Measurements from ENCODE around the gene SPSB2. TPM values are rescaled to one million over a fixed set of nuclear protein-coding genes. Genes with fewer than 3 reads are reported as not detected.

The SPSB2 gene
- total RNA-seq, 1 experiment from 2014 or later: 8.1 TPM

GRCh38 chr12:6849976-6850560, 23.0 kb downstream of the SPSB2 start:
- peaks cover 24% of the 10 kb centered on the region for H3K4me1 ChIP-seq (ENCODE audit: insufficient read depth, low read length, poor library complexity, severe bottlenecking)
- H3K36me3 ChIP-seq (ENCODE audit: insufficient read depth, low read length, poor library complexity, severe bottlenecking): peaks cover 48% of the 10 kb centered on the region
- peak overlapping the region; percentile 81 for H3K27ac ChIP-seq (ENCODE audit: low read depth, low read length, poor library complexity, severe bottlenecking)
- no peaks in the 10 kb centered on the region for H3K9me3 ChIP-seq (ENCODE audit: low read depth, low read length, poor library complexity, severe bottlenecking)
- no peaks in the 10 kb centered on the region for H3K27me3 ChIP-seq (replicated peaks; ENCODE audit: insufficient read depth, low read depth, low read length, poor library complexity)
- no TSS peak for BruUV-seq (replicated peaks)
- POLR2A ChIA-PET (ENCODE audit: low non-redundant PET): no interaction called here
- H3K4me3 ChIP-seq (ENCODE audit: low read depth, low read length, poor library complexity, severe bottlenecking): peak overlapping the region; percentile 67
- DNase-seq (ENCODE audit: low spot score): no peak
- TF ChIP-seq CTCF (conservative IDR thresholded peaks at IDR 0.05; ENCODE audit: low read depth, low read length) (no peak), EZH2 (IDR thresholded peaks at IDR 0.05; ENCODE audit: borderline replicate concordance, low read depth, low read length, poor library complexity, severe bottlenecking) (no peak)
- intact Hi-C loops (cut with micrococcal nuclease; ENCODE audit: unreplicated experiment): no loop called here
- CTCF ChIA-PET: no interaction called here

- Histone ChIP-seq H3K27me3 (replicated peaks; ENCODE audit: insufficient read depth, low read depth, low read length, poor library complexity) (no peaks in the 10 kb centered on the region), H3K9me3 (ENCODE audit: low read depth, low read length, poor library complexity, severe bottlenecking) (no peaks in the 10 kb centered on the region), H3K27ac (ENCODE audit: low read depth, low read length, poor library complexity, severe bottlenecking) (peak overlapping the region; percentile 10), H3K4me3 (ENCODE audit: low read depth, low read length, poor library complexity, severe bottlenecking) (peak overlapping the region; percentile 67), H3K4me1 (ENCODE audit: insufficient read depth, low read length, poor library complexity, severe bottlenecking) (peaks cover 24% of the 10 kb centered on the region), H3K36me3 (ENCODE audit: insufficient read depth, low read length, poor library complexity, severe bottlenecking) (peaks cover 54% of the 10 kb centered on the region)
- intact Hi-C loops (cut with micrococcal nuclease; ENCODE audit: unreplicated experiment): no loop called here
- no peak for TF ChIP-seq CTCF (conservative IDR thresholded peaks at IDR 0.05; ENCODE audit: low read depth, low read length)
- no peak for TF ChIP-seq EZH2 (IDR thresholded peaks at IDR 0.05; ENCODE audit: borderline replicate concordance, low read depth, low read length, poor library complexity, severe bottlenecking)
- ChIA-PET POLR2A (ENCODE audit: low non-redundant PET) (no interaction called here), CTCF (no interaction called here)
- DNase-seq (ENCODE audit: low spot score): no peak
- no TSS peak for BruUV-seq (replicated peaks)
Observed at GRCh38 chr12:6849427-6849826, 23.7 kb downstream of the SPSB2 start.

GRCh38 chr12:6847676-6848075, 25.4 kb downstream of the SPSB2 start:
- CTCF ChIA-PET: no interaction called here
- no TSS peak for BruUV-seq (replicated peaks)

More at GRCh38 chr12:6847676-6848075, 25.4 kb downstream of the SPSB2 start:
- peaks cover 12% of the 10 kb centered on the region for H3K4me1 ChIP-seq (ENCODE audit: insufficient read depth, low read length, poor library complexity, severe bottlenecking)
- H3K27ac ChIP-seq (ENCODE audit: low read depth, low read length, poor library complexity, severe bottlenecking): no peak overlapping the region
- peaks cover 59% of the 10 kb centered on the region for H3K36me3 ChIP-seq (ENCODE audit: insufficient read depth, low read length, poor library complexity, severe bottlenecking)
- no peak for DNase-seq (ENCODE audit: low spot score)
- POLR2A ChIA-PET (ENCODE audit: low non-redundant PET): no interaction called here
- no peaks in the 10 kb centered on the region for H3K9me3 ChIP-seq (ENCODE audit: low read depth, low read length, poor library complexity, severe bottlenecking)
- TF ChIP-seq EZH2 (IDR thresholded peaks at IDR 0.05; ENCODE audit: borderline replicate concordance, low read depth, low read length, poor library complexity, severe bottlenecking) (no peak), CTCF (conservative IDR thresholded peaks at IDR 0.05; ENCODE audit: low read depth, low read length) (no peak)
- no peak overlapping the region for H3K4me3 ChIP-seq (ENCODE audit: low read depth, low read length, poor library complexity, severe bottlenecking)
- H3K27me3 ChIP-seq (replicated peaks; ENCODE audit: insufficient read depth, low read depth, low read length, poor library complexity): no peaks in the 10 kb centered on the region
- intact Hi-C loops (cut with micrococcal nuclease; ENCODE audit: unreplicated experiment): no loop called here
